CD14-positive monocyte (primary cell): Measurements from ENCODE around the gene MMP26. TPM values are rescaled to one million over a fixed set of nuclear protein-coding genes. Genes with fewer than 3 reads are reported as not detected.

Source experiments
- DNase-seq, 3 donors: peaks; one replicate each; pipeline ENCODE4 v3.0.0-alpha.2; 2011 to 2022
- H2AFZ ChIP-seq: 2 replicates; pipeline ENCODE4 v1.6.0; 2012; ENCODE audit warnings: mild to moderate bottlenecking, low read depth, low read length, inconsistent platforms; ENCODE audit not compliant: insufficient read depth, poor library complexity, severe bottlenecking
- H3K27ac ChIP-seq, 2 donors: 1 replicate in 1 of 2; 2 replicates in 1 of 2; pipeline ENCODE4 v1.5.1; 2012 to 2013; ENCODE audit warnings: low read length in 2 of 2, control low read depth in 1 of 2, inconsistent platforms in 1 of 2, low read depth in 1 of 2, mild to moderate bottlenecking in 1 of 2
- H3K27me3 ChIP-seq, 2 donors: one replicate each; pipeline versions ENCODE4 v1.6.0 to v1.6.1; 2011 to 2013; ENCODE audit warnings: low read length in 2 of 2; ENCODE audit not compliant: control insufficient read depth in 2 of 2, insufficient read depth in 2 of 2
- H3K36me3 ChIP-seq, 2 donors: replicated peaks in 1 of 2; 1 replicate in 1 of 2; 2 replicates in 1 of 2; pipeline versions ENCODE4 v1.5.1 to v1.6.1; 2012 to 2013; ENCODE audit warnings: low read length in 2 of 2, control low read depth in 1 of 2, inconsistent platforms in 1 of 2, mild to moderate bottlenecking in 1 of 2; ENCODE audit not compliant: insufficient read depth in 2 of 2, control insufficient read depth in 1 of 2
- H3K4me1 ChIP-seq, 2 donors: 1 replicate in 1 of 2; 2 replicates in 1 of 2; pipeline versions ENCODE4 v1.5.1 to v1.6.1; 2012 to 2013; ENCODE audit warnings: low read length in 2 of 2, control low read depth in 1 of 2, inconsistent platforms in 1 of 2, mild to moderate bottlenecking in 1 of 2, moderate library complexity in 1 of 2; ENCODE audit not compliant: insufficient read depth in 2 of 2, control insufficient read depth in 1 of 2
- H3K4me2 ChIP-seq: replicated peaks from 2 replicates; pipeline ENCODE3; 2012; ENCODE audit warnings: low read length, moderate library complexity, mild to moderate bottlenecking; ENCODE audit not compliant: poor library complexity, severe bottlenecking; ENCODE audit errors: extremely low read depth
- H3K4me3 ChIP-seq, 3 experiments: fragments of 200-600 bp in 1 of 3; sonication (generic) in 1 of 3; replicated peaks in 1 of 3; 1 replicate in 2 of 3; 2 replicates in 1 of 3; pipeline ENCODE4 v1.5.1; 2011 to 2013; ENCODE audit warnings: low read length in 3 of 3, mild to moderate bottlenecking in 3 of 3, control low read depth in 2 of 3, low read depth in 2 of 3, inconsistent platforms in 1 of 3, moderate library complexity in 1 of 3
- H3K79me2 ChIP-seq: 2 replicates; pipeline ENCODE4 v1.6.0; 2012; ENCODE audit warnings: mild to moderate bottlenecking, control low read depth, inconsistent platforms, low read length, moderate library complexity; ENCODE audit not compliant: insufficient read depth
- H3K9ac ChIP-seq: 2 replicates; pipeline ENCODE4 v1.6.0; 2017; ENCODE audit warnings: low read length, mild to moderate bottlenecking; ENCODE audit not compliant: insufficient read depth, poor library complexity, severe bottlenecking
- H3K9me3 ChIP-seq, 2 donors: replicated peaks in 1 of 2; 1 replicate in 1 of 2; 2 replicates in 1 of 2; pipeline versions ENCODE4 v1.5.1 to v1.6.1; 2012 to 2013; ENCODE audit warnings: low read length in 2 of 2, control low read depth in 1 of 2; ENCODE audit not compliant: control insufficient read depth in 1 of 2, insufficient read depth in 1 of 2
- H4K20me1 ChIP-seq: 2 replicates; pipeline ENCODE4 v1.6.0; 2012; ENCODE audit warnings: mild to moderate bottlenecking, low read length, control low read depth, moderate library complexity; ENCODE audit not compliant: insufficient read depth
- H3K27ac Mint-ChIP-seq, 7 donors: one replicate each; pipeline ENCODE4 v1.8.0; 2020; ENCODE audit warnings: mild to moderate bottlenecking in 7 of 7, mixed read lengths in 7 of 7, moderate library complexity in 6 of 7, inconsistent platforms in 2 of 7
- H3K27me3 Mint-ChIP-seq, 3 donors: one replicate each; pipeline ENCODE4 v1.8.0; 2021 to 2022; ENCODE audit warnings: low read depth in 3 of 3, mild to moderate bottlenecking in 3 of 3, mixed read lengths in 3 of 3, moderate library complexity in 3 of 3, inconsistent platforms in 1 of 3
- H3K36me3 Mint-ChIP-seq, 2 donors: one replicate each; pipeline ENCODE4 v1.8.0; 2020; ENCODE audit warnings: mixed read lengths in 2 of 2, inconsistent platforms in 1 of 2, mild to moderate bottlenecking in 1 of 2
- H3K4me1 Mint-ChIP-seq: one replicate; pipeline ENCODE4 v1.8.0; 2020; ENCODE audit warnings: mild to moderate bottlenecking, mixed read lengths
- H3K4me3 Mint-ChIP-seq, 2 donors: one replicate each; pipeline ENCODE4 v1.8.0; 2020; ENCODE audit warnings: mild to moderate bottlenecking in 2 of 2, mixed read lengths in 2 of 2, moderate library complexity in 1 of 2
- H3K9me3 Mint-ChIP-seq, 7 donors: one replicate each; pipeline ENCODE4 v1.8.0; 2020 to 2022; ENCODE audit warnings: mixed read lengths in 7 of 7, mild to moderate bottlenecking in 6 of 7, moderate library complexity in 6 of 7, inconsistent platforms in 2 of 7
- CTCF ChIP-seq: fragments of 200-600 bp; IDR thresholded peaks from one replicate; pipeline ENCODE4 v1.8.0; 2022; ENCODE audit warnings: antibody characterized with exemption, mild to moderate bottlenecking
- WGBS: methylation state at CpG from one replicate; pipeline ENCODE4 v1.1.5; 2013; ENCODE audit warnings: missing lambda C conversion rate; ENCODE audit not compliant: insufficient coverage; 5-methylcytosine and 5-hydroxymethylcytosine counted together
- intact Hi-C, 2 donors: fragments of 100-400 bp; cut with micrococcal nuclease; formaldehyde crosslinking; loops; one replicate each; pipeline versions ENCODE4 v1.15.0 to v1.15.1; 2023
- polyA plus RNA-seq, 3 donors: library from polyadenylated mRNA; depleted of rRNA in 1 of 3; unstranded in 2 of 3; stranded (reverse) in 1 of 3; fragments of 300-500 nt in 2 of 3; fragments of >200 nt in 1 of 3; fragmentation: Illumina TruSeq in 2 of 3; gene quantifications; 1 replicate in 2 of 3; 2 replicates in 1 of 3; pipeline ENCODE4 v1.2.3, GENCODE V29; 2012 to 2021

Gene MMP26
- polyA plus RNA-seq, 3 donors = not detected

GRCh38 chr11:4671741-4672140 is 32.8 kb upstream of the MMP26 start:
- Mint-ChIP-seq H3K36me3 (no peaks in the 10 kb centered on the region), H3K4me1 (no peaks in the 10 kb centered on the region), H3K9me3 (peaks cover 0 to 3% (median 0%) of the 10 kb centered on the region in 7 donors), H3K27me3 (peaks cover 2 to 14% (median 6%) of the 10 kb centered on the region in 3 donors), H3K4me3 (no peak overlapping the region), H3K27ac (no peak overlapping the region)
- DNase-seq = no peak
- no peak for TF ChIP-seq CTCF
- no peaks in the 10 kb centered on the region for H3K79me2 ChIP-seq
- no peaks in the 10 kb centered on the region for H3K9me3 ChIP-seq
- H3K9ac ChIP-seq = no peak overlapping the region
- no peaks in the 10 kb centered on the region for H3K36me3 ChIP-seq
- intact Hi-C loops = no loop called here
- no peak overlapping the region for H2AFZ ChIP-seq
- no peak overlapping the region for H3K27ac ChIP-seq
- no peaks in the 10 kb centered on the region for H3K27me3 ChIP-seq
- H3K4me1 ChIP-seq = no peaks in the 10 kb centered on the region
- no peak overlapping the region for H3K4me2 ChIP-seq
- H3K4me3 ChIP-seq = no peak overlapping the region
- no CpG with 5 or more reads among the region's 2 CpGs for WGBS
- H4K20me1 ChIP-seq = no peaks in the 10 kb centered on the region

GRCh38 chr11:4672470-4672869 is 32.1 kb upstream of the MMP26 start:
- Mint-ChIP-seq H3K4me3 (no peak overlapping the region), H3K27ac (no peak overlapping the region), H3K9me3 (peaks cover 0 to 4% (median 0%) of the 10 kb centered on the region in 7 donors), H3K27me3 (peaks cover 2 to 14% (median 6%) of the 10 kb centered on the region in 3 donors), H3K4me1 (no peaks in the 10 kb centered on the region), H3K36me3 (no peaks in the 10 kb centered on the region)
- no peak for TF ChIP-seq CTCF
- Histone ChIP-seq H3K36me3 (no peaks in the 10 kb centered on the region), H3K4me2 (no peak overlapping the region), H3K9me3 (no peaks in the 10 kb centered on the region), H3K4me1 (no peaks in the 10 kb centered on the region), H3K27ac (no peak overlapping the region), H3K9ac (no peak overlapping the region), H3K79me2 (no peaks in the 10 kb centered on the region), H2AFZ (no peak overlapping the region), H3K4me3 (no peak overlapping the region), H4K20me1 (no peaks in the 10 kb centered on the region), H3K27me3 (no peaks in the 10 kb centered on the region)
- no peak for DNase-seq
- intact Hi-C loops = no loop called here
- WGBS = no CpG with 5 or more reads among the region's 3 CpGs
